T-helper 17 cell (primary cell): ENCODE data around the gene ERI2. TPM values are rescaled to one million over a fixed set of nuclear protein-coding genes. Genes with fewer than 3 reads are reported as not detected.
A peak's percentile ranks its signal among the peaks of the same experiment; 100 is the strongest.

Source experiments
- ATAC-seq: fragments of 150-1000 bp; cut with Tn5 transposase; 2 replicates; pipeline ENCODE4 v1.10.0; 2021; ENCODE audit warnings: mild to moderate bottlenecking, moderate library complexity
- DNase-seq, 3 donors: peaks; one replicate each; pipeline versions ENCODE4 v3.0.0 to v3.0.0-alpha.2; 2020 to 2021
- H3K9me3 ChIP-seq: one replicate; pipeline ENCODE4 v1.7.0; 2013; ENCODE audit warnings: low read length, mild to moderate bottlenecking; ENCODE audit not compliant: control insufficient read depth, poor library complexity, severe bottlenecking
- H3K27ac Mint-ChIP-seq: one replicate; pipeline ENCODE4 v1.8.0; 2022; ENCODE audit warnings: mild to moderate bottlenecking, moderate library complexity, mixed read lengths
- H3K27me3 Mint-ChIP-seq: one replicate; pipeline ENCODE4 v1.8.0; 2022; ENCODE audit warnings: mixed read lengths
- H3K36me3 Mint-ChIP-seq: one replicate; pipeline ENCODE4 v1.8.0; 2022; ENCODE audit warnings: low read depth, mixed read lengths
- H3K4me1 Mint-ChIP-seq: one replicate; pipeline ENCODE4 v1.8.0; 2022; ENCODE audit warnings: mild to moderate bottlenecking, mixed read lengths
- H3K4me3 Mint-ChIP-seq: one replicate; pipeline ENCODE4 v1.8.0; 2022; ENCODE audit warnings: mild to moderate bottlenecking, moderate library complexity, mixed read lengths
- total RNA-seq, 4 donors: library from RNA in 2 of 4; stranded (reverse) in 2 of 4; gene quantifications; one replicate each; pipeline ENCODE4 v1.2.3 and lab custom pipeline; 2022 to 2026

The ERI2 gene
- total RNA-seq, 2 donors from 2014 or later = 2.1 to 2.3 TPM

DNA sequence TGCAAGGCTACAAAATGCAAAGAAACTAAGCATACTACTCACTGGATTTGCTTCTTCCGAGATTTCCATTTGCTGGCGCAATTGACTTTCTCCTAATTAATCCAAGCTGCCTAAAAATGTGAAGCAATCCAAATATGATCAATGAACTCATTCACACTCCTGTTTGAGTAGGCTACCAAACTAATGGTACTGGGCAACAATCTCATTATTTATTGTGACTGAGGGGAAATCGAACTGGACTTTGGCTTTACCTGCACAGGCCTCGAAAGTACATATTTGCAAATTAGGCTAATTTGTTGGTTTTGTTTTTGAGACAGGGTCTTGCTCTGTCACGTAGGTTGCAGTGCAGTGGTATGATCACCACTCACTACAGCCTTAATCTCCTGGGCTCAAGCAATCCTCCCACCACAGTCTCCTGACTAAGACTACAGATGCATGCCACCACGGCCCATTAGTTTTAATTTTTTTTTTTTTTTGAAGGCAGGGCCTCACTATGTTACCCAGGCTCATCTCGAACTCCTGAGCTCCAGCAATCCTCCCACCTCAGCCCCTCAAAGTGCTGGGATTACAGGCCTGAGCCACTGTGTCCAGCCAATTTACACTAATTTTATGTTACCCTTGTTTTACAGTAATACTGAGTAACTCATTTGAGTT is 2.6 kb downstream of the ERI2 start:
- ATAC-seq = no peak
- no peak overlapping the region for H3K27ac Mint-ChIP-seq

DNA sequence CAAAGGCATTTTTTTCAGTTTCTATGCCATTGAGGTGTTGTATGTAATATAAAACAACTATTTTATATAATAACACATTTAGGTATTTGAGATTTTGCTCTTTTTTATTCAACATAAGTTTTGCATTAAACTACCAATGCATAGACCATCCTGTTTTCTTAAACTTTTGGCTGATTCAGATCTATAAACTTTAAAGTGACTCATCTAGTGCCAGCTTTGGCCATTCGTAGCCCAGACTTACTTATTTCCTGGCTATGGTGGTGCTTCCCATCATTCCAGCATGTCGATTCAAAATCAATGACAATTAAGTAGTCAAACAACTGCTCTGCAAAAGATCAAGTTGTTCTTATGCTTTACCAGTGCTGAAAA is 3.1 kb downstream of the ERI2 start:
- no peaks in the 10 kb centered on the region for H3K27me3 Mint-ChIP-seq
- DNase-seq (no peak), ATAC-seq (no peak)
- H3K4me3 Mint-ChIP-seq = no peak overlapping the region
- no peaks in the 10 kb centered on the region for H3K36me3 Mint-ChIP-seq
- H3K4me1 Mint-ChIP-seq = peaks cover 23% of the 10 kb centered on the region
- H3K9me3 ChIP-seq = no peaks in the 10 kb centered on the region
- no peak overlapping the region for H3K27ac Mint-ChIP-seq

More for the DNA sequence above, 2.6 kb downstream of the ERI2 start:
- H3K9me3 ChIP-seq = no peaks in the 10 kb centered on the region
- Mint-ChIP-seq H3K27me3 (no peaks in the 10 kb centered on the region), H3K4me3 (no peak overlapping the region), H3K36me3 (no peaks in the 10 kb centered on the region), H3K4me1 (peaks cover 18% of the 10 kb centered on the region)
- DNase-seq = no peak

DNA sequence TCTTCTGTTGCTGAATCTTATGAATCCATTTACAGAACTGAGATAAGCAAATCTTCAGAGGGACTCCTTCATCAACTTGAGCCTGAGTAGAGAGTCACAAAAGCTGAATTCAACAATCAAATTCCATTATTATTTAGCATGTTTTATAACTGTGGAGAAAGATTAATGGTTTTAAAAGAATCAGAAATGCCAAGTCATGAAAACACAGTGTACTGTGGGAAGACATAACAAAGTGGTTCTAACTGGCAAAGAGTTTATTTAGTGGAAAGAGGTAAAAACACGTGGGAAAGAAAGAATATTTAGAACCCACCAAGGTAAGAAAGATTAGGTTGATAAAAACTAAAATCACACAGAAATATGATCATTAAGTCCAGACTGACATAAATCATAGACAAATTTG is 5.0 kb downstream of the ERI2 start:
- Mint-ChIP-seq H3K4me3 (no peak overlapping the region), H3K27me3 (no peaks in the 10 kb centered on the region), H3K36me3 (no peaks in the 10 kb centered on the region), H3K27ac (no peak overlapping the region), H3K4me1 (peaks cover 12% of the 10 kb centered on the region)
- ATAC-seq = no peak
- no peak for DNase-seq
- H3K9me3 ChIP-seq = no peaks in the 10 kb centered on the region

DNA sequence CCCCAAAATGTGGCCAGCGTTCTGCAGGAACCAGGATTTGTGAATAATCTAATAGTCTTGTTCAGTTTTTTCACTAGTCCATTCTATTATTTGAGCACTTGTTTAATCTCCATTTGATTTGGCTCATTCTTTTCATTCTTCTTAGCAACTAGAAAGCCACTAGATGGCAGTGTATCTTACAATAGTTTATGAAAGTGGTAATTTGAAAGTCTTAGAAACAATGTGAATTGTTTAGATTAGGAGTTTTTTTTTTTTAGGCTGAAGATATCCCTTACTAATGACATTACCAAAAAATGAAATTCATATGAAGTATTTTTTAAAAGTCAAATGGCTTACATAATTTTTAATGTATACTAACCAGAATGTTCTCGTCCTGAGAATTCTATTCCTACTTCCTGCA is 6.7 kb downstream of the ERI2 start:
- Mint-ChIP-seq H3K36me3 (no peaks in the 10 kb centered on the region), H3K27me3 (no peaks in the 10 kb centered on the region), H3K4me1 (peaks cover 10% of the 10 kb centered on the region), H3K4me3 (no peak overlapping the region), H3K27ac (no peak overlapping the region)
- H3K9me3 ChIP-seq = no peaks in the 10 kb centered on the region
- DNase-seq (no peak), ATAC-seq (peak; percentile 32)

DNA sequence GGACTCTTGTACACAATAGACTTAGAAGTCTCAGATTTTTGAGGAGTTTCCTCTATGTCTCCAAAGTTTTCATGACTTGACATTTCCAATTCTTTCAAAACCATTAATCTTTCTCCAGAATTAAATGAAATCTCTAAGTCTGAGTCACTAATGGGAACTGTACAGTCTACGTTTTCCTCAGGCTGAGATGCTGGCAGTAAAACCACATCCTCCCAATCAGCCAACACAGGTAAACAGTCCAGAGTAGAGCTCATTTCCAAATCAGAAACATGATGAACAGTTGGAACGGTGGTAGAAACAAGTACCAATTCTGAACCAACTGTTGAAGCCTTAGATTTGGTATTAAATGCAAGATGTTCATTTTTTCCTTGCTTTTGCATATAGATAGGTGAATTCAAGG is 7.9 kb downstream of the ERI2 start:
- Mint-ChIP-seq H3K4me3 (no peak overlapping the region), H3K36me3 (no peaks in the 10 kb centered on the region), H3K27ac (peak overlapping the region; percentile 67), H3K27me3 (no peaks in the 10 kb centered on the region), H3K4me1 (peaks cover 10% of the 10 kb centered on the region)
- H3K9me3 ChIP-seq = no peaks in the 10 kb centered on the region
- peak; percentile 44 for ATAC-seq
- DNase-seq = no peak

DNA sequence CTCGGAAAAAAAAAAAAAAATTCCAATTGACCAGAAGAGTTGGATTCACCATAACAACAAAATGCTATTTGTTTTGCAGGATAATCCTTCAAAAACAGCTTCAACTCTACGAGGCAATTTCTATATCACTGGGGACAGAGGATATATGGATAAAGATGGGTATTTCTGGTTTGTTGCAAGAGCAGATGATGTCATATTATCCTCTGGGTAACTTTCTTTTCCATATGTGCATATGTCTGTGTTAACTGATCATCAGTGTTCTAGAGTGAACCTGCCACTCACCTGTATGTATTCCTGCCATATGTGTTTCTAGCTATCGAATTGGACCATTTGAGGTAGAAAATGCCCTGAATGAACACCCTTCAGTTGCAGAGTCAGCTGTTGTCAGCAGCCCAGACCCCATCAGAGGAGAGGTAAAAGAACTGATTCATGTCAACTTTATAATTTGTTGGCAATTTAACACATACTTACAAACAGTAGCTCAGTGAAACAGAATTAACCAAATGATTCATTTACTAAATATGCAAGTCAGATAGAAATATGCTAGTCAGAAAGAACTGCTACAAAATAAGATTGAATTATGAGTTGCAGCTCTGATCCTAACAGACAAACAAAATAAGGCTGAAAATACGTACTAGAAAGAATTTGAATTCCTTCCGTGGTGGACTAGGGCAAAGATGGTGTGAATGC is 14.2 kb downstream of the ERI2 start:
- no peak for DNase-seq
- Mint-ChIP-seq H3K27ac (no peak overlapping the region), H3K4me1 (no peaks in the 10 kb centered on the region), H3K36me3 (no peaks in the 10 kb centered on the region), H3K4me3 (no peak overlapping the region), H3K27me3 (no peaks in the 10 kb centered on the region)
- ATAC-seq = no peak
- H3K9me3 ChIP-seq = no peaks in the 10 kb centered on the region

DNA sequence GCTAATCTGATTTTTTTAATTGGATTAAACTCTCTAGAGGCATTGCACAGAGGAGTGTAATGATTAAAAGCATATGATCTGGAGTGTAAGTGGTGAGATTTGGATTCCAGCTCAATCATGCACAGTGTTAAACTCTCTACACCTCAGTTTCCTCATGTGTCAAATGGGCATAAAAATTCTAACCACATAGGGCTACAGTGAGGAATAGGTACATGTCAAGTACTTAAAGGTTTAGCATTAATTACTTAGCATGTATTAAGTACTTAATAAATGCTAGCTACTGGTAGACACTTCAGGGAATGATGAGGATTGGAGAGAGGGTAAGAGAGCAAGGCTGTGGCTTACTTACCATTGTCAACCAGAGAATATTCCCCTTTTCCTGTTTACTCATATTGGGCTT is 17.1 kb downstream of the ERI2 start:
- no peak for ATAC-seq
- no peaks in the 10 kb centered on the region for H3K36me3 Mint-ChIP-seq
- DNase-seq = no peak
- H3K9me3 ChIP-seq = no peaks in the 10 kb centered on the region
- H3K4me3 Mint-ChIP-seq = no peak overlapping the region
- no peak overlapping the region for H3K27ac Mint-ChIP-seq
- no peaks in the 10 kb centered on the region for H3K27me3 Mint-ChIP-seq
- no peaks in the 10 kb centered on the region for H3K4me1 Mint-ChIP-seq

DNA sequence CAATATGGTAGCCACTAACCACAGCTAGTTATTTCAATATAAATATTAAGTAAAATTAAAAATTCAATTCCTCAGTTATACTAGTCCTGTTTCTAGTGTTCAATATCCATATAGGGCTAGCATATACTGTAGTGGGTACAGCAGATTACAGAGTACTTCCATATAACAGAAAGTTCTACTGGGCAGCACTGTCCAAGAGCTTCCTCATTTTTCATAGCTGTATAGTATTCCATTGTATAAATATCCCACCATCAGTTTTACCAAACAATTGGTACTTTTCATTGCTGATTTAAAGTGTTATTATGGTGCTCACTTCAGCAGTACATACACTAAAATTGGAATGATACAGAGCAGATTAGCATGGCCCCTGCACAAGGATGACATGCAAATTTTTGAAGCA is 22.1 kb downstream of the ERI2 start:
- Mint-ChIP-seq H3K36me3 (no peaks in the 10 kb centered on the region), H3K27me3 (no peaks in the 10 kb centered on the region), H3K27ac (no peak overlapping the region), H3K4me1 (no peaks in the 10 kb centered on the region), H3K4me3 (no peak overlapping the region)
- H3K9me3 ChIP-seq = no peaks in the 10 kb centered on the region
- ATAC-seq (no peak), DNase-seq (no peak)

DNA sequence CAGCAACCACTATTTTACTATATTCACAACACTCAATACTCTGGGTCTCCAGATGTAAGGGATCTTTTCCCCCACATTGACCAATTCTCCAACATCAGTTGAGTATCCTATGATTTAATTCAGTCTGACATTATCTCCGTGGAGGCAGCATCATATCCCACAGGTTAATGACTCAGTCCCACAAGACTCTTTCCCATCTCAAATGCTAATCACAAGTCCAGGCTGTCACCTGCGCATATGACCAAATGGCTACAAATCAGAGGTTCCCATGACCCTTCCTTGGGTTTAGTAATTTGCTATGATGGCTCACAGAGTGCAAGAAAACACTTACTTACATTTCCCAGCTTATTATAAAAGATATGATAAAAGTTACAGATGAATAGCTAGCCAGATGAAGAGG is 23.8 kb downstream of the ERI2 start:
- DNase-seq (no peak), ATAC-seq (no peak)
- H3K4me3 Mint-ChIP-seq = no peak overlapping the region
- no peaks in the 10 kb centered on the region for H3K27me3 Mint-ChIP-seq
- H3K36me3 Mint-ChIP-seq = peaks cover 2% of the 10 kb centered on the region
- H3K27ac Mint-ChIP-seq = no peak overlapping the region
- no peaks in the 10 kb centered on the region for H3K9me3 ChIP-seq
- no peaks in the 10 kb centered on the region for H3K4me1 Mint-ChIP-seq

DNA sequence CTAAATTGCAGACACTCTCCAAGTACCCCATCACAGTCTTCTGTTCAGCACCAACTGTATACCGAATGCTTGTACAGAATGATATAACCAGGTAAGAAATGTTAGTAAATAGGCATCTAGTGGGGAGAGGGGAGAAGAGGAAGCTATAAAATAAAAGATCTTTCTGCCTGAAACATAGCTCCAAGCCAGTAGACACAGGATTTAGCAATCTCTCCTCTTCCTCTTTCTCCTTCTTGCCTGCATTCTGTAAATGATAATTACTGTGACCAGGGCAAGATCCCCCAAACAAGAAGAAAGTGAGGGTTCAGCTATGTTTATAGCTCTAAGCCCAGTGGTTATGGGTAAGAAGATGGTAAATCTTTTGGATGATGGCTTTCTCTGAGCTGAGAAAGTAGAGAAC is 24.6 kb downstream of the ERI2 start:
- peaks cover 3% of the 10 kb centered on the region for H3K36me3 Mint-ChIP-seq
- ATAC-seq (no peak), DNase-seq (no peak)
- H3K27ac Mint-ChIP-seq = no peak overlapping the region
- H3K9me3 ChIP-seq = no peaks in the 10 kb centered on the region
- H3K27me3 Mint-ChIP-seq = no peaks in the 10 kb centered on the region
- no peaks in the 10 kb centered on the region for H3K4me1 Mint-ChIP-seq
- no peak overlapping the region for H3K4me3 Mint-ChIP-seq

DNA sequence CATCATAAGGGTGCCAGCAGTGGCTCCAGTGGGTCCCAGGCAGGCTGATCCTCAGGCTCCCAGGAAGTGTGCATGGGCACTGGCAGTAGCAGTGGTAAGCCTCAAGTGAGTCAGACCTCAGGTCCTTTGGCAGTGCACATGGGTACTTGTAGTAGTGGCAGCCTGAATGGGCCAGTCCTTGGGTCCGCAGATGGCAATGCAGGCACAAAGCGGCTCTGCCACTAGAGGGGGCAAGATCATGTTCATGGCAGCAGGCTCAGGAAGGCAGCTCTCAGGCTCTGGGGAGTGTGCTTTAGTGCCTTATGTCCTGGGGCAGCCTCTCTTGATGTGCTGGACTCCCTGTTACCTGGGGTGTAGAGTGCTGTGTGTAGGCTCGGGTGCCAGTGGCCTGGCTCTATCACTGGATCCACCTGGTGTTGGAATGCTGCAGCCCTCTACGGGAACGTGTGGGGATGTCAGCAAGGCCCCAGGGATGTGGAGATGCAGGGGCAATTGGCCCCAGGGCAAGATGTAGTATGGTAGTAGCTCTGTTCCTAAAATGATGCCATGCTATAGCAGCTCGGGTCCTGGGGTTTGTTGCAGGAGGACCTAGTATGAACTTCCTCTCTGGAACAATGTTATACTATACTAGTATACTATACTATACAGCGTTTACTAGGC is 31.4 kb downstream of the ERI2 start:
- ATAC-seq = peak; percentile 59
- Mint-ChIP-seq H3K36me3 (peaks cover 5% of the 10 kb centered on the region), H3K4me1 (peaks cover 10% of the 10 kb centered on the region)

DNA sequence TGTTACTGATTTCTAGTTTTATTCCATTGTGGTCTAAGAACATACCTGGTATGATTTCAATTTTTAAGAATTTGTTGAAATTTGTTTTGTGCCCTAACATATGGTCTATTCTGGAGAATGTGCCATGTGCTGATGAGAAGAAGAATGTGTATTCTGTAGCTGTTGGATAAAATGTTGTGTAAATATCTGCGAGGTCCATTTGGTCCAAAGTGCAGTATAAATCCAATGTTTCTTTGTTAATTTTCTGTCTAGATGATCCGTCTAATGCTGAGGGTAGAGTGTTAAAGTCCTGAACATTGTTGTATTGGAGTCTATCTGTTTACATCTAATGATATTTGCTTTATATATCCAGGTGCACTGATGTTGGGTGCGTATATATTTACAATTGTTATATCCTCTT is 32.6 kb downstream of the ERI2 start:
- H3K27ac Mint-ChIP-seq = no peak overlapping the region
- H3K27me3 Mint-ChIP-seq = no peaks in the 10 kb centered on the region
- H3K9me3 ChIP-seq = no peaks in the 10 kb centered on the region
- no peak overlapping the region for H3K4me3 Mint-ChIP-seq
- ATAC-seq (no peak), DNase-seq (no peak)
- peaks cover 10% of the 10 kb centered on the region for H3K4me1 Mint-ChIP-seq
- peaks cover 5% of the 10 kb centered on the region for H3K36me3 Mint-ChIP-seq

More for the DNA sequence above, 31.4 kb downstream of the ERI2 start:
- Mint-ChIP-seq H3K4me3 (no peak overlapping the region), H3K27me3 (no peaks in the 10 kb centered on the region), H3K27ac (no peak overlapping the region)
- peak; percentile 13 to 33 (median 17) for DNase-seq
- H3K9me3 ChIP-seq = no peaks in the 10 kb centered on the region

DNA sequence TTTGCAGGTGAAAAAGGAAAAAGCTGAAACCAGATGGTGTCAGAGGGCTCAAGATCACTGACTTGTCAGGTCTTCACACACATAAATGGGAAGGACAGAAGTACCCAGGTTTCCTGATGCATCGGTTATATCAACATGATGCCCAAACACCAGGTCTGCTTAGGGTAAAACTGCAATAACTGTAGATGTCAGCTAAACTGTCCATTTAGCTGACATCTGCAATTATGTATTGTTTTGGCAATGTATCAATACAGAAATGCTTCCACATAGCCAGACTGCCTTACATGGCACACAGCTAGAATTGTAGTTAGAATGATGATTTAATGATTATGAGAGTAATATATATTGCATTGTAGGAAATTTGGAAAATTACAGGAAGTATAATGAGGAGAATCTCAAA is 37.5 kb downstream of the ERI2 start:
- Mint-ChIP-seq H3K4me3 (no peak overlapping the region), H3K4me1 (peaks cover 17% of the 10 kb centered on the region), H3K27ac (no peak overlapping the region), H3K36me3 (peaks cover 2% of the 10 kb centered on the region), H3K27me3 (no peaks in the 10 kb centered on the region)
- no peaks in the 10 kb centered on the region for H3K9me3 ChIP-seq
- DNase-seq = no peak
- ATAC-seq = no peak

DNA sequence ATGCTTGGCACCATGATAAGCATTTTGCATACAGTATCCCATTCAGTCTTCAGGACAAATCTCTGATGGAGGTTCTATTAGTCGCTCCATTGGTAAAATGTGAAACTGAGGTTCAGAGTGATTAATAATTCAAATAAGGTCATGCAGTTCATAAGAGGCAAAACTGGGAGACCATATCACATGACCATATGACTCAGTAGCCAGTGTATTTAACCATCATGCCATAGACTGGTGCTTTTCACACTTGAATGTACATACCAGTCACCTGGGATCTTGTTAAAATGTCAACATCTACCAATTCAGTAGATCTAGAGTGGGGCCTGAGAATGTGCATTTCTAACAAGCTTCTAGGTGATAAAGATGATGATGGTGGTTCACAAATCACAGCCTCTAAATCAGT is 38.2 kb downstream of the ERI2 start:
- H3K4me3 Mint-ChIP-seq = no peak overlapping the region
- peaks cover 2% of the 10 kb centered on the region for H3K36me3 Mint-ChIP-seq
- no peaks in the 10 kb centered on the region for H3K27me3 Mint-ChIP-seq
- ATAC-seq (no peak), DNase-seq (no peak)
- peaks cover 20% of the 10 kb centered on the region for H3K4me1 Mint-ChIP-seq
- H3K9me3 ChIP-seq = no peaks in the 10 kb centered on the region
- no peak overlapping the region for H3K27ac Mint-ChIP-seq
